Measurements from ENCODE around the gene RAET1L. TPM values are rescaled to one million over a fixed set of nuclear protein-coding genes. Genes with fewer than 3 reads are reported as not detected.

Gene RAET1L
- total RNA-seq, 1 experiment from 2014 or later: not detected

- CTCF ChIA-PET: no interaction called here
Observed at GRCh38 chr6:150030611-150031010, 5.3 kb upstream of the RAET1L start.

GRCh38 chr6:150029749-150030148, 4.4 kb upstream of the RAET1L start:
- peaks cover 28% of the 10 kb centered on the region for H3K27me3 ChIP-seq (replicated peaks; ENCODE audit: insufficient read depth, low read depth, low read length, poor library complexity)
- intact Hi-C loops (cut with micrococcal nuclease; ENCODE audit: unreplicated experiment): no loop called here
- POLR2A ChIA-PET (ENCODE audit: low non-redundant PET): no interaction called here

More at GRCh38 chr6:150030611-150031010, 5.3 kb upstream of the RAET1L start:
- Histone ChIP-seq H3K27ac (ENCODE audit: low read depth, low read length, poor library complexity, severe bottlenecking) (no peak overlapping the region), H3K36me3 (ENCODE audit: insufficient read depth, low read length, poor library complexity, severe bottlenecking) (no peaks in the 10 kb centered on the region), H3K4me1 (ENCODE audit: insufficient read depth, low read length, poor library complexity, severe bottlenecking) (peaks cover 3% of the 10 kb centered on the region), H3K9me3 (ENCODE audit: low read depth, low read length, poor library complexity, severe bottlenecking) (no peaks in the 10 kb centered on the region), H3K4me3 (ENCODE audit: low read depth, low read length, poor library complexity, severe bottlenecking) (no peak overlapping the region), H3K27me3 (replicated peaks; ENCODE audit: insufficient read depth, low read depth, low read length, poor library complexity) (peaks cover 29% of the 10 kb centered on the region)
- TF ChIP-seq EZH2 (IDR thresholded peaks at IDR 0.05; ENCODE audit: borderline replicate concordance, low read depth, low read length, poor library complexity, severe bottlenecking) (no peak), CTCF (conservative IDR thresholded peaks at IDR 0.05; ENCODE audit: low read depth, low read length) (no peak)
- no peak for DNase-seq (ENCODE audit: low spot score)
- POLR2A ChIA-PET (ENCODE audit: low non-redundant PET): no interaction called here
- no TSS peak for BruUV-seq (replicated peaks)
- intact Hi-C loops (cut with micrococcal nuclease; ENCODE audit: unreplicated experiment): no loop called here

GRCh38 chr6:150029276-150029675, 3.9 kb upstream of the RAET1L start:
- TF ChIP-seq CTCF (conservative IDR thresholded peaks at IDR 0.05; ENCODE audit: low read depth, low read length) (no peak), EZH2 (IDR thresholded peaks at IDR 0.05; ENCODE audit: borderline replicate concordance, low read depth, low read length, poor library complexity, severe bottlenecking) (no peak)
- H3K9me3 ChIP-seq (ENCODE audit: low read depth, low read length, poor library complexity, severe bottlenecking): no peaks in the 10 kb centered on the region
- ChIA-PET POLR2A (ENCODE audit: low non-redundant PET) (no interaction called here), CTCF (no interaction called here)
- BruUV-seq (replicated peaks): no TSS peak
- no peaks in the 10 kb centered on the region for H3K36me3 ChIP-seq (ENCODE audit: insufficient read depth, low read length, poor library complexity, severe bottlenecking)
- intact Hi-C loops (cut with micrococcal nuclease; ENCODE audit: unreplicated experiment): no loop called here
- no peak overlapping the region for H3K4me3 ChIP-seq (ENCODE audit: low read depth, low read length, poor library complexity, severe bottlenecking)
- peaks cover 23% of the 10 kb centered on the region for H3K27me3 ChIP-seq (replicated peaks; ENCODE audit: insufficient read depth, low read depth, low read length, poor library complexity)
- DNase-seq (ENCODE audit: low spot score): no peak
- H3K27ac ChIP-seq (ENCODE audit: low read depth, low read length, poor library complexity, severe bottlenecking): no peak overlapping the region
- H3K4me1 ChIP-seq (ENCODE audit: insufficient read depth, low read length, poor library complexity, severe bottlenecking): peaks cover 8% of the 10 kb centered on the region

More at GRCh38 chr6:150029749-150030148, 4.4 kb upstream of the RAET1L start:
- Histone ChIP-seq H3K9me3 (ENCODE audit: low read depth, low read length, poor library complexity, severe bottlenecking) (no peaks in the 10 kb centered on the region), H3K4me3 (ENCODE audit: low read depth, low read length, poor library complexity, severe bottlenecking) (no peak overlapping the region), H3K27ac (ENCODE audit: low read depth, low read length, poor library complexity, severe bottlenecking) (no peak overlapping the region), H3K36me3 (ENCODE audit: insufficient read depth, low read length, poor library complexity, severe bottlenecking) (no peaks in the 10 kb centered on the region), H3K4me1 (ENCODE audit: insufficient read depth, low read length, poor library complexity, severe bottlenecking) (peaks cover 8% of the 10 kb centered on the region)
- CTCF ChIA-PET: no interaction called here
- DNase-seq (ENCODE audit: low spot score): no peak
- BruUV-seq (replicated peaks): no TSS peak
- TF ChIP-seq EZH2 (IDR thresholded peaks at IDR 0.05; ENCODE audit: borderline replicate concordance, low read depth, low read length, poor library complexity, severe bottlenecking): no peak
- no peak for TF ChIP-seq CTCF (conservative IDR thresholded peaks at IDR 0.05; ENCODE audit: low read depth, low read length)

All from A673 (cell line).